Measurements from ENCODE around the gene NAA25.
"Not testable (repeated sequence)": the region's sequence is repeated elsewhere in the genome, so short reads cannot be mapped to it uniquely, and the experiment has no call there.

Gene NAA25

GRCh38 chr12:112011685-112012084 lies 96.9 kb downstream of the NAA25 start:
- H3K4me1 Mint-ChIP-seq: peaks cover 38% of the 10 kb centered on the region
- peaks cover 40% of the 10 kb centered on the region for H3K36me3 Mint-ChIP-seq
- peaks cover 4% of the 10 kb centered on the region for H3K9me3 Mint-ChIP-seq

GRCh38 chr12:112010415-112011344 lies 97.9 kb downstream of the NAA25 start:
- DNase-seq (ENCODE audit: low spot score in 2 of 2) (no peak), ATAC-seq (no peak)
- H3K4me1 Mint-ChIP-seq: peaks cover 37% of the 10 kb centered on the region
- H3K9me3 Mint-ChIP-seq: no peaks in the 10 kb centered on the region
- no peak overlapping the region for H3K27ac Mint-ChIP-seq
- peak overlapping the region; percentile 95 for H3K4me3 Mint-ChIP-seq
- peaks cover 30% of the 10 kb centered on the region for H3K36me3 Mint-ChIP-seq

More at GRCh38 chr12:112011685-112012084, 96.9 kb downstream of the NAA25 start:
- peak overlapping the region; percentile 95 for H3K4me3 Mint-ChIP-seq
- ATAC-seq (no peak), DNase-seq (ENCODE audit: low spot score in 2 of 2) (no peak)
- peak overlapping the region; percentile 97 for H3K27ac Mint-ChIP-seq

- not testable (repeated sequence) for H3K9me3 Mint-ChIP-seq; H3K27ac Mint-ChIP-seq; DNase-seq (ENCODE audit: low spot score in 2 of 2); ATAC-seq; H3K4me3 Mint-ChIP-seq
- Mint-ChIP-seq H3K36me3 (peaks cover 19% of the 10 kb centered on the region), H3K4me1 (peaks cover 39% of the 10 kb centered on the region)
Measured at GRCh38 chr12:112009596-112009995, 99.0 kb downstream of the NAA25 start.

GRCh38 chr12:112008918-112009317 lies 99.7 kb downstream of the NAA25 start:
- H3K27ac Mint-ChIP-seq: peak overlapping the region; percentile 46
- H3K4me1 Mint-ChIP-seq: peaks cover 33% of the 10 kb centered on the region

GRCh38 chr12:112007945-112008344 lies 100.6 kb downstream of the NAA25 start:
- ATAC-seq (no peak), DNase-seq (ENCODE audit: low spot score in 2 of 2) (no peak)
- H3K9me3 Mint-ChIP-seq: no peaks in the 10 kb centered on the region
- no peak overlapping the region for H3K4me3 Mint-ChIP-seq
- H3K27ac Mint-ChIP-seq: no peak overlapping the region
- peaks cover 2% of the 10 kb centered on the region for H3K36me3 Mint-ChIP-seq
- H3K4me1 Mint-ChIP-seq: peaks cover 35% of the 10 kb centered on the region

More at GRCh38 chr12:112008918-112009317, 99.7 kb downstream of the NAA25 start:
- Mint-ChIP-seq H3K4me3 (no peak overlapping the region), H3K36me3 (peaks cover 12% of the 10 kb centered on the region), H3K9me3 (no peaks in the 10 kb centered on the region)
- no peak for DNase-seq (ENCODE audit: low spot score in 2 of 2)
- no peak for ATAC-seq

GRCh38 chr12:112005419-112006395 lies 102.9 kb downstream of the NAA25 start:
- no peak for DNase-seq (ENCODE audit: low spot score in 2 of 2)
- no peaks in the 10 kb centered on the region for H3K36me3 Mint-ChIP-seq
- H3K9me3 Mint-ChIP-seq: no peaks in the 10 kb centered on the region
- H3K27ac Mint-ChIP-seq: peak overlapping the region; percentile 8
- peak; percentile 35 for ATAC-seq
- H3K4me1 Mint-ChIP-seq: peaks cover 35% of the 10 kb centered on the region
- H3K4me3 Mint-ChIP-seq: no peak overlapping the region

GRCh38 chr12:112004041-112004440 lies 104.5 kb downstream of the NAA25 start:
- ATAC-seq (no peak), DNase-seq (ENCODE audit: low spot score in 2 of 2) (no peak)
- Mint-ChIP-seq H3K9me3 (no peaks in the 10 kb centered on the region), H3K27ac (no peak overlapping the region), H3K36me3 (no peaks in the 10 kb centered on the region), H3K4me3 (no peak overlapping the region), H3K4me1 (peaks cover 40% of the 10 kb centered on the region)

GRCh38 chr12:112001576-112001975 lies 107.0 kb downstream of the NAA25 start:
- H3K27ac Mint-ChIP-seq: peak overlapping the region; percentile 84
- peaks cover 64% of the 10 kb centered on the region for H3K4me1 Mint-ChIP-seq
- no peaks in the 10 kb centered on the region for H3K9me3 Mint-ChIP-seq
- ATAC-seq: peak; percentile 81
- H3K4me3 Mint-ChIP-seq: peak overlapping the region; percentile 46
- no peaks in the 10 kb centered on the region for H3K36me3 Mint-ChIP-seq
- DNase-seq (ENCODE audit: low spot score in 2 of 2): peak in 1 of 2 donors; percentile 36

GRCh38 chr12:112000820-112001219 lies 107.8 kb downstream of the NAA25 start:
- Mint-ChIP-seq H3K4me3 (peak overlapping the region; percentile 46), H3K4me1 (peaks cover 64% of the 10 kb centered on the region), H3K27ac (peak overlapping the region; percentile 84), H3K36me3 (no peaks in the 10 kb centered on the region), H3K9me3 (no peaks in the 10 kb centered on the region)
- ATAC-seq: no peak
- DNase-seq (ENCODE audit: low spot score in 2 of 2): peak in 1 of 2 donors; percentile 47

GRCh38 chr12:111999129-111999528 lies 109.5 kb downstream of the NAA25 start:
- H3K9me3 Mint-ChIP-seq; H3K36me3 Mint-ChIP-seq; H3K4me3 Mint-ChIP-seq; ATAC-seq; DNase-seq (ENCODE audit: low spot score in 2 of 2): not testable (repeated sequence)
- Mint-ChIP-seq H3K4me1 (peaks cover 66% of the 10 kb centered on the region), H3K27ac (peak overlapping the region; percentile 87)

GRCh38 chr12:111998015-111998414 lies 110.6 kb downstream of the NAA25 start:
- ATAC-seq (no peak), DNase-seq (ENCODE audit: low spot score in 2 of 2) (no peak)
- H3K27ac Mint-ChIP-seq: peak overlapping the region; percentile 87
- no peaks in the 10 kb centered on the region for H3K36me3 Mint-ChIP-seq
- H3K9me3 Mint-ChIP-seq: no peaks in the 10 kb centered on the region
- peaks cover 77% of the 10 kb centered on the region for H3K4me1 Mint-ChIP-seq
- no peak overlapping the region for H3K4me3 Mint-ChIP-seq

- Mint-ChIP-seq H3K9me3 (no peaks in the 10 kb centered on the region), H3K27ac (peak overlapping the region; percentile 71), H3K4me1 (peaks cover 77% of the 10 kb centered on the region), H3K4me3 (peak overlapping the region; percentile 11), H3K36me3 (no peaks in the 10 kb centered on the region)
- ATAC-seq (no peak), DNase-seq (ENCODE audit: low spot score in 2 of 2) (no peak)
Measured at GRCh38 chr12:111997300-111997699, 111.3 kb downstream of the NAA25 start.

- DNase-seq (ENCODE audit: low spot score in 2 of 2) (no peak), ATAC-seq (no peak)
- Mint-ChIP-seq H3K9me3 (no peaks in the 10 kb centered on the region), H3K27ac (no peak overlapping the region), H3K4me1 (peaks cover 77% of the 10 kb centered on the region), H3K36me3 (no peaks in the 10 kb centered on the region), H3K4me3 (peak overlapping the region; percentile 77)
Measured at GRCh38 chr12:111995782-111996480, 112.7 kb downstream of the NAA25 start.

- not testable (repeated sequence) for H3K9me3 Mint-ChIP-seq; ATAC-seq; DNase-seq (ENCODE audit: low spot score in 2 of 2)
Measured at GRCh38 chr12:111994211-111995111, 114.1 kb downstream of the NAA25 start.

More at GRCh38 chr12:111994211-111995111, 114.1 kb downstream of the NAA25 start:
- Mint-ChIP-seq H3K27ac (peak overlapping the region; percentile 76), H3K4me3 (peak overlapping the region; percentile 77), H3K4me1 (peaks cover 70% of the 10 kb centered on the region)
- not testable (repeated sequence) for H3K36me3 Mint-ChIP-seq

Data from stimulated activated effector memory CD8-positive, alpha-beta T cell treated with anti-CD3 and anti-CD28 coated beads, Interleukin-12 subunit alpha, Interleukin-12 subunit beta, amount 100 ng/mL, for 72 hours (primary cell).